Keratinocyte (primary cell): ENCODE results near the gene ZNF239.
"Not testable (repeated sequence)": the region's sequence is repeated elsewhere in the genome, so short reads cannot be mapped to it uniquely, and the experiment has no call there.

Source experiments
- CTCF ChIP-seq, 3 experiments: IDR thresholded peaks in 1 of 3; conservative IDR thresholded peaks in 1 of 3; optimal IDR thresholded peaks in 1 of 3; 2 replicates in 2 of 3; 3 replicates in 1 of 3; pipeline versions ENCODE3 to v1.5.1; 2011; ENCODE audit warnings: low read length in 3 of 3, mild to moderate bottlenecking in 3 of 3, moderate library complexity in 2 of 3, control low read depth in 1 of 3, inconsistent platforms in 1 of 3; ENCODE audit not compliant: insufficient read depth in 2 of 3; ENCODE audit errors: extremely low read depth in 1 of 3
- EZH2 ChIP-seq: IDR thresholded peaks from one replicate; pipeline ENCODE4 v1.6.1; 2012; ENCODE audit warnings: inconsistent platforms, mild to moderate bottlenecking, low read length, moderate library complexity

DNA sequence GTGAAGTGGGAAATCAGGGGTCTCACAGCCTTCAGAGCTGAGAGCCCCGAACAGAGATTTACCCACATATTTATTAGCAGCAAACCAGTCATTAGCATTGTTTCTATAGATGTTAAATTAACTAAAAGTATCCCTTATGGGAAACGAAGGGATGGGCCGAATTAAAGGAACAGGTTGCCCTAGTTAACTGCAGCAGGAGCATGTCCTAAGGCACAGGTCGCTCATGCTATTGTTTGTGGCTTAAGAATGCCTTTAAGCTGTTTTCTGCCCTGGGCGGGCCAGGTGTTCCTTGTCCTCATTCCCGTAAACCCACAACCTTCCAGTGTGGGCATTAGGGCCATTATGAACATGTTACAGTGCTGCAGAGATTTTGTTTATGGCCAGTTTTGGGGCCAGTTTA, 27.2 kb upstream of the ZNF239 start:
- not testable (repeated sequence) for TF ChIP-seq EZH2; CTCF (optimal IDR thresholded peaks at IDR 0.05 in 1 of 3, IDR thresholded peaks at IDR 0.05 in 1 of 3, conservative IDR thresholded peaks at IDR 0.05 in 1 of 3; ENCODE audit: extremely low read depth in 1 of 3, insufficient read depth in 2 of 3, low read length in 3 of 3)
